T-cell (primary cell): ENCODE data around the gene GDF11. TPM values are rescaled to one million over a fixed set of nuclear protein-coding genes. Genes with fewer than 3 reads are reported as not detected.

Experiments
- ATAC-seq, 4 experiments: fragments of 200-7000 bp in 3 of 4; fragments of 150-1000 bp in 1 of 4; cut with Tn5 transposase; replicated peaks in 1 of 4; 1 replicate in 3 of 4; 2 replicates in 1 of 4; pipeline ENCODE4 v1.10.0; 2021; ENCODE audit warnings: moderate library complexity in 3 of 4, mild to moderate bottlenecking in 2 of 4, moderate number of reproducible peaks in 1 of 4
- CTCF ChIA-PET, 2 donors: fragments of 300-600 bp; sonication (Branson Sonifier 250); formaldehyde crosslinking; loops; one replicate each; lab custom pipeline; 2022; ENCODE audit warnings: antibody characterized with exemption in 2 of 2; lab: Charles Lee
- POLR2A ChIA-PET, 2 donors: fragments of 300-600 bp; sonication (Branson Sonifier 250); formaldehyde crosslinking; loops; one replicate each; lab custom pipeline; 2022; ENCODE audit warnings: antibody characterized with exemption in 2 of 2; lab: Charles Lee
- DNase-seq, 35 experiments: peaks; one replicate each; pipeline versions ENCODE4 v3.0.0 to v3.0.0-alpha.2; 2013 to 2023
- H3K27ac ChIP-seq: one replicate; pipeline ENCODE4 v1.5.1; 2013; ENCODE audit warnings: low read length
- H3K27me3 ChIP-seq, 2 experiments: replicated peaks in 1 of 2; 1 replicate in 1 of 2; 2 replicates in 1 of 2; pipeline versions ENCODE4 v1.6.1 to v1.7.0; 2013; ENCODE audit warnings: low read length in 1 of 2, mixed read lengths in 1 of 2; ENCODE audit not compliant: control insufficient read depth in 2 of 2, insufficient read depth in 2 of 2; ENCODE audit errors: extremely low read depth in 1 of 2
- H3K36me3 ChIP-seq, 2 donors: 1 replicate in 1 of 2; 2 replicates in 1 of 2; pipeline versions ENCODE4 v1.6.1 to v1.7.0; 2013; ENCODE audit warnings: low read length in 1 of 2; ENCODE audit not compliant: control insufficient read depth in 2 of 2, insufficient read depth in 1 of 2; ENCODE audit errors: extremely low read depth in 1 of 2
- H3K4me1 ChIP-seq, 2 experiments: 1 replicate in 1 of 2; 2 replicates in 1 of 2; pipeline versions ENCODE4 v1.6.1 to v1.7.0; 2013; ENCODE audit warnings: low read length in 2 of 2, mixed read lengths in 1 of 2; ENCODE audit not compliant: insufficient read depth in 2 of 2, control insufficient read depth in 1 of 2; ENCODE audit errors: extremely low read depth in 1 of 2
- H3K4me3 ChIP-seq, 2 donors: 1 replicate in 1 of 2; 2 replicates in 1 of 2; pipeline versions ENCODE4 v1.5.1 to v1.7.0; 2013; ENCODE audit warnings: mild to moderate bottlenecking in 2 of 2, low read length in 1 of 2, moderate library complexity in 1 of 2; ENCODE audit not compliant: control insufficient read depth in 1 of 2; ENCODE audit errors: extremely low read depth in 1 of 2
- H3K9me3 ChIP-seq: 2 replicates; pipeline ENCODE4 v1.7.0; 2013
- H3K27ac Mint-ChIP-seq, 2 donors: one replicate each; pipeline ENCODE4 v1.8.0; 2020 to 2021; ENCODE audit warnings: mild to moderate bottlenecking in 2 of 2, mixed read lengths in 2 of 2
- H3K27me3 Mint-ChIP-seq, 2 donors: one replicate each; pipeline ENCODE4 v1.8.0; 2021 to 2022; ENCODE audit warnings: mixed read lengths in 2 of 2
- H3K36me3 Mint-ChIP-seq: one replicate; pipeline ENCODE4 v1.8.0; 2021; ENCODE audit warnings: mixed read lengths
- H3K4me1 Mint-ChIP-seq, 3 donors: one replicate each; pipeline ENCODE4 v1.8.0; 2020 to 2022; ENCODE audit warnings: mixed read lengths in 3 of 3, mild to moderate bottlenecking in 1 of 3
- H3K4me3 Mint-ChIP-seq, 3 donors: one replicate each; pipeline ENCODE4 v1.8.0; 2020 to 2022; ENCODE audit warnings: mild to moderate bottlenecking in 3 of 3, mixed read lengths in 3 of 3, moderate library complexity in 3 of 3
- H3K9me3 Mint-ChIP-seq, 3 donors: one replicate each; pipeline ENCODE4 v1.8.0; 2020 to 2022; ENCODE audit warnings: mixed read lengths in 3 of 3
- WGBS: methylation state at CpG from one replicate; pipeline ENCODE4 v1.1.5; 2013; ENCODE audit warnings: missing lambda C conversion rate; ENCODE audit not compliant: insufficient coverage; 5-methylcytosine and 5-hydroxymethylcytosine counted together
- total RNA-seq, 35 experiments: library from RNA in 6 of 35; stranded (reverse) in 6 of 35; fragments of 120-200 nt in 1 of 35; gene quantifications; one replicate each; pipeline versions ENCODE4 v1.2.1 to v1.2.4 and lab custom pipeline; 2013 to 2026

Gene GDF11
- total RNA-seq, 5 donors from 2014 or later (not counting 1 experiment from before 2014, with no cell fraction given): 7.5 to 12.9 (median 11.5) TPM

DNA sequence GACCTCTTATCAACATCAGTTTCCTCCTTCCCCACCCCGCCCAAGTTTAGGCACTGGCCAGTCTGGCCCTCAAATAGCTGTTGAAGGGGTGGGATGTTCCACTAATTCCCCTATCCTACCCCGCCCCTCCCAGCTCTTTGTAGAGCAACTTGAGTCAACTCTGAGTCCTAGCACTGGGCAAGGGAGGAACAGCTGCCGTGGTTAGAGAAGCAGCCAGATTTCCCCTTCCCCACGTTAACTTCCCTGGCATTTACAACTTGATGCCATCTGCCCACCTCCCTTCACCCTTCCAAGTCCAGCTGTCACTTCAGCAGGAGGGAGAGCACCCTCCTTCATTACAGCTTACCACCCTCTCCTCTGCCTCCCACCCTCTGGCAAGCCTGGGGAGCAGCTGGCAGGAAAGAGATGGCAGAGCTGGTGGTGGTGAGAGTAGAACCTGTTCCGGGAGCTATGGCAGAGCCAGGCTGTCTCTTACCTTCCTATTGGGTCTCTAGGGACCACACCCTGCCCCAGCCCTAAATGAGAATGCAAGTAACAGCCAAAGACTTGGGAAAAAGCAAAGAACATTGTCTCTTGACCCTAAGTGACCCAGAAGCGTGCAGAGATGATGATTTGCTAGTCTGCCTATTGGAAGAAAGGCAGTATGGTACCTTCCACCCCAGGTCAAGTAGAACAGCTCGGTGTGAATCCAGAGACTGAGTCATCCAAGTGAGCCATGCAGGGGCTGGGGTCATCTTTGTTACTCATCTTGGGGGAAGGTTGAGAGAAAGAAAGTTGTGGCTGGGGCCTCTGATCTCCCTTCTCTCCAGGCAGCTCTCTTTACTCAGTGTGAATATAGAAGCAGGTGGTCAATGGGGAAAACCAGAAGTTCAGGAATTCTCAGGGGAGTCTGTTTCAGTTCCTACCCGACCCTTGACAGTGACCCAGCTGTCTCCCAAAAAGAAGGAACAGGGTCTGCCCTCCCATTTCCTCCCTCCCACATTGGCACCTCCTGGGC, 25.6 kb upstream of the GDF11 start:
- Mint-ChIP-seq H3K36me3 (peaks cover 3% of the 10 kb centered on the region), H3K27me3 (peaks cover 0 to 1% of the 10 kb centered on the region in 2 donors), H3K4me1 (peaks cover 23 to 45% (median 34%) of the 10 kb centered on the region in 3 donors), H3K27ac (peak overlapping the region in 1 of 2 donors; percentile 96), H3K9me3 (no peaks in the 10 kb centered on the region), H3K4me3 (peak overlapping the region; percentile 93 to 98 (median 97))
- Histone ChIP-seq H3K27me3 (no peaks in the 10 kb centered on the region), H3K4me3 (peak overlapping the region in 1 of 2 donors; percentile 97), H3K36me3 (peaks cover 2 to 24% of the 10 kb centered on the region in 2 donors), H3K27ac (peak overlapping the region; percentile 82), H3K4me1 (peaks cover 9 to 48% of the 10 kb centered on the region in 2 experiments), H3K9me3 (no peaks in the 10 kb centered on the region)
- ChIA-PET CTCF (interaction anchor here (0.5 to 1.6 kb wide), 4 partner anchors 19 to 650 kb away, joined by 3 to 4 read pairs (median 4); no protein-coding TSS in a partner anchor), POLR2A (interaction anchor here (0.6 to 0.7 kb wide), 2 partner anchors 21 to 87 kb away, joined by 4 read pairs; no protein-coding TSS in a partner anchor)
- DNase-seq: no peak
- ATAC-seq: no peak
- 72% methylated on average over 4 of the region's 8 CpGs for WGBS

- Histone ChIP-seq H3K9me3 (no peaks in the 10 kb centered on the region), H3K4me1 (peaks cover 9 to 48% of the 10 kb centered on the region in 2 experiments), H3K27me3 (no peaks in the 10 kb centered on the region), H3K36me3 (peaks cover 6 to 24% of the 10 kb centered on the region in 2 donors), H3K4me3 (no peak overlapping the region), H3K27ac (no peak overlapping the region)
- ATAC-seq: no peak
- WGBS: no CpG with 5 or more reads among the region's 4 CpGs
- Mint-ChIP-seq H3K27me3 (peaks cover 0 to 1% of the 10 kb centered on the region in 2 donors), H3K4me3 (peak overlapping the region in 2 of 3 donors; percentile 34 to 98), H3K9me3 (no peaks in the 10 kb centered on the region), H3K4me1 (peaks cover 23 to 45% (median 34%) of the 10 kb centered on the region in 3 donors), H3K27ac (peak overlapping the region in 1 of 2 donors; percentile 52), H3K36me3 (peaks cover 3% of the 10 kb centered on the region)
- CTCF ChIA-PET: interaction anchor here in 1 of 2 donors (1.6 kb wide), 1 partner anchor 21 kb away, joined by 4 read pairs; no protein-coding TSS in a partner anchor
- POLR2A ChIA-PET: no interaction called here
- DNase-seq: no peak
These were observed 24.9 kb upstream of the GDF11 start for GRCh38 chr12:55718015-55718414.

- peaks cover 6 to 24% of the 10 kb centered on the region in 2 donors for H3K36me3 ChIP-seq
- no peak for DNase-seq
- Mint-ChIP-seq H3K27ac (peak overlapping the region in 1 of 2 donors; percentile 58), H3K4me1 (peaks cover 23 to 45% (median 34%) of the 10 kb centered on the region in 3 donors), H3K36me3 (peaks cover 3% of the 10 kb centered on the region), H3K4me3 (no peak overlapping the region), H3K9me3 (no peaks in the 10 kb centered on the region), H3K27me3 (peaks cover 0 to 1% of the 10 kb centered on the region in 2 donors)
- ATAC-seq: no peak
- CTCF ChIA-PET: no interaction called here
- no peaks in the 10 kb centered on the region for H3K9me3 ChIP-seq
- H3K4me3 ChIP-seq: no peak overlapping the region
- H3K27ac ChIP-seq: no peak overlapping the region
- no peaks in the 10 kb centered on the region for H3K27me3 ChIP-seq
- WGBS: no CpG with 5 or more reads among the region's 4 CpGs
- POLR2A ChIA-PET: interaction anchor here in 1 of 2 donors (0.6 kb wide), 1 partner anchor 233 kb away, joined by 3 read pairs; no protein-coding TSS in a partner anchor
- H3K4me1 ChIP-seq: peaks cover 9 to 48% of the 10 kb centered on the region in 2 experiments
These were observed 24.2 kb upstream of the GDF11 start for GRCh38 chr12:55718624-55719275.

DNA sequence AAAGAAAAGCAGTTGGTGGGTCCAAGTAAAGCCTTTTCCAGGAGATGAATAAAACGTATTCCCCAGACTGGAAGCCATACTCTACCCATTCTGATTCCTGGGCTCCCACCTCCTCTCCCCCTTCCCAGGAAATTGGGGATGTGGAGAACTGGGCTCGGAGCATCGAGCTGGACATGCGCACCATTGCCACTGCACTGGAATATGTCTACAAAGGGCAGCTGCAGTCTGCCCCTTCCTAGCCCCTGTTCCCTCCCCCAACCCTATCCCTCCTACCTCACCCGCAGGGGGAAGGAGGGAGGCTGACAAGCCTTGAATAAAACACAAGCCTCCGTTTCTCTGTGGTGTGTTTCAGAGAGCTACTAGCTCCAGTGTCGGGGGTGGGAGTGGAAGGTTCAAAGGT, 23.6 kb upstream of the GDF11 start:
- Histone ChIP-seq H3K9me3 (no peaks in the 10 kb centered on the region), H3K36me3 (peaks cover 6 to 24% of the 10 kb centered on the region in 2 donors), H3K4me1 (peaks cover 9 to 48% of the 10 kb centered on the region in 2 experiments), H3K27me3 (no peaks in the 10 kb centered on the region), H3K4me3 (no peak overlapping the region), H3K27ac (no peak overlapping the region)
- Mint-ChIP-seq H3K4me1 (peaks cover 23 to 45% (median 34%) of the 10 kb centered on the region in 3 donors), H3K27ac (no peak overlapping the region), H3K36me3 (peaks cover 3% of the 10 kb centered on the region), H3K9me3 (no peaks in the 10 kb centered on the region), H3K4me3 (no peak overlapping the region), H3K27me3 (peaks cover 0 to 1% of the 10 kb centered on the region in 2 donors)
- POLR2A ChIA-PET: no interaction called here
- DNase-seq: no peak
- CTCF ChIA-PET: interaction anchor here (0.6 to 0.7 kb wide), 2 partner anchors 19 to 28 kb away, joined by 3 to 5 read pairs; no protein-coding TSS in a partner anchor
- WGBS: 80% methylated on average over 1 of the region's 7 CpGs
- ATAC-seq: no peak

GRCh38 chr12:55720071-55720564, 22.8 kb upstream of the GDF11 start, which contains the start of gene RDH5:
Gene RDH5, plus strand, starts transcription at chr12:55720393. Its CDS starts 792 bp downstream, at chr12:55721185.
- DNase-seq: no peak
- H3K4me3 ChIP-seq: no peak within 1 kb of the TSS
- no peak for ATAC-seq
- H3K27ac ChIP-seq: no peak within 1 kb of the TSS
- peaks cover 6 to 28% of the 10 kb centered on the region in 2 donors for H3K36me3 ChIP-seq
- H3K9me3 Mint-ChIP-seq: no peaks in the 10 kb centered on the region
- CTCF ChIA-PET: interaction anchor here in 1 of 2 donors (0.7 kb wide), 1 partner anchor 18 kb away, joined by 3 read pairs; no protein-coding TSS in a partner anchor
- H3K27ac Mint-ChIP-seq: peak within 1 kb of the TSS in 1 of 2 donors; percentile 15
- H3K4me1 Mint-ChIP-seq: peaks cover 28 to 50% (median 40%) of the 10 kb centered on the region in 3 donors
- POLR2A ChIA-PET: no interaction called here
- no peaks in the 10 kb centered on the region for H3K27me3 ChIP-seq
- WGBS: no CpG with 5 or more reads among the region's 6 CpGs
- no peaks in the 10 kb centered on the region for H3K9me3 ChIP-seq
- no peak within 1 kb of the TSS for H3K4me3 Mint-ChIP-seq
- H3K36me3 Mint-ChIP-seq: peaks cover 3% of the 10 kb centered on the region
- H3K4me1 ChIP-seq: peaks cover 9 to 55% of the 10 kb centered on the region in 2 experiments
- H3K27me3 Mint-ChIP-seq: peaks cover 0 to 1% of the 10 kb centered on the region in 2 donors
